GM21526 (cell line): ENCODE results near the gene PMF1.

Experiments used
- ATAC-seq: cut with Tn5 transposase; IDR thresholded peaks from one replicate; pipeline ENCODE4 v1.9.1; 2021; ENCODE audit warnings: moderate library complexity; ENCODE audit not compliant: unreplicated experiment, low FRiP score

The PMF1 gene

DNA sequence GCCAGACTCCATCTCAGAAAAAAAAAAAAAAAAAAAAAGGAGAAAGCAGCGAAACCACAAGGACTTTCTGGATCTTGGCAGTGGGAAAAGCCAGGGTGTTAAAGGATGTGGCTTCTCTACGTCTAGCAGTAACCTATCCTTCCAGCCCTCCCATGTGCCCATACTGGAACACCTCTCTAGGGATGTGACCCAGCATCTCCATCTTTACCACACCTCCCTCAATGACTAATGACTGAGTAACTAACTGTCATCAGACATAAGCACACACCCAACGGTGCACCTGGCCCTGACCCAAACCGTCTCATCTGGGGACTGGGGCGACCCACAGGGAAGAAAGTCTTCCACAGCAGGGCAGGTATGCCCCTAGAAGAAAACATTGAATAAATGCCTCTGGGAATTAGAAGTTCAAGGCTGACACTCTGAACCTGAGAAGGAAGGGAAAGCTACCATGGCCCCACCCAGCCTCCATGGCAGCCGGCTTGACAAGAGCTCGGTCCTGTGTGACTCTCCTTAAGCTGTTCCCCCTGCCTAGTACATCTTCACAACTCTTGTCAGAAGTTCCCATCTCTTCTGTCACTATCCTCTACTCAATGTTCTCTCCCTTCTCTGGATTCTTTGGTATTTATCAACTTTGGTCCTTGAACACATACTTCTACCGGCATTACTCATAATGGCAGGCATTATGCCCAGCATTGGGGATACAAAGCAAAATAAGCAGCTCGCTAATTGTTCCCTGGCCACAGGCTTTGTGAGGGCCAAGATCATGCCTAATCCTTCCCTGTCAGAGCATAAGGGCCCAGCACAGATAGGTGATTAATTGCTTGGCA lies 49.9 kb downstream of the PMF1 start:
- no peak for ATAC-seq

DNA sequence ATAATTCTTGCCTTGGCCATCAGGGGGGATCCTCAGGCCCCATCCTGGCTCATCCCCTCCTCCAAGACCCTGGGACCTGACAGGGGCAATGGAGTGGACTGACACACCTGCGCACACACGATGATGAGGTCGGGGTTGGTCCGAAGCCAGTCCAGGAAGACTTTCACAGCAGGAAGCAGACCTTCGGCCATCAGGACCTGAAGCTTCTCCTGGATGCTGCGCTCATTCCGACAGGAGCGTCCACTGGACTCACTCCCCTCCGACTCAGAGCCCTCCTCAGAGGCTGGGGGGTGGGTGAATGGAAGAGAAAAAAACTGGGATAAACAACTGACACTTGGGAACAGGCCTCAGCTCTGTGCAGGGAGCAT lies 50.5 kb downstream of the PMF1 start:
- ATAC-seq, result no peak

DNA sequence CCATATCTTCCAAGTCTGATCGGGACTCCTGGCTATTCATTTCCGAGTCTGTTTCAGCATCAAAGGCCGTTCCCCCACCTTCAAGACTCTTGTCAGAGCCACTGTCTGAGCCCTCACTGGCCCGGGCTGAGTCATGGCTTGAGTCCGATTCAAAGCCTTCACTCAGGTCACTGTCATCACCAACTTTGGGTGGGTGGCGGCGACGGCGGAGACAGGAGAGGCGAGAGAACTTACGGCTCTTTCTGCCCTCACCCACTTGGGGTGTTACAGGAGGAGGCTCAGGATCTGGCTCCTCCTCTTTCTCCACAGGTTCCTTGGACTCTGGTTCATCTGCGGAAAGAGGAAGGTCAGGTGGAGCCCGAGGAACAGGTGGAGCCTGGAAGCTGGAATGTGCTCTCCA lies 53.2 kb downstream of the PMF1 start:
- no peak for ATAC-seq

DNA sequence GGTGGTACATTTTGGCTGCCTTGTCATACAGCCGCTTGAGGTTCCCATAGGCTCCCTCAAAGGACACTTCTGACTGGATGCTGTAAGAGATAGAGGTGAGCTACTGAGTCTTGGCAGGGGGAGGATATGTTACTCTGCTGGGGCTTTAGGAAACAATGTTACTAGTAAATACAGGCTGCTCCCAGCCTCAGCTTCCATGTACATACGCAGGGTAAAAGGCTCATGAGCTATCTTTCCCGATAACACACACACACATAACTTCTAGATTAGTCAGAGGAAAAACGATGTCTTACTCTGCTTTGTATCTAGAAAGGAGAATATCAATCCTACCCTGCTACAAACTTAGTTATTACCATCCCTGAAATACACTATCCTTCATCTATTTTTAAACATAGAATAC lies 55.5 kb downstream of the PMF1 start:
- no peak for ATAC-seq

DNA sequence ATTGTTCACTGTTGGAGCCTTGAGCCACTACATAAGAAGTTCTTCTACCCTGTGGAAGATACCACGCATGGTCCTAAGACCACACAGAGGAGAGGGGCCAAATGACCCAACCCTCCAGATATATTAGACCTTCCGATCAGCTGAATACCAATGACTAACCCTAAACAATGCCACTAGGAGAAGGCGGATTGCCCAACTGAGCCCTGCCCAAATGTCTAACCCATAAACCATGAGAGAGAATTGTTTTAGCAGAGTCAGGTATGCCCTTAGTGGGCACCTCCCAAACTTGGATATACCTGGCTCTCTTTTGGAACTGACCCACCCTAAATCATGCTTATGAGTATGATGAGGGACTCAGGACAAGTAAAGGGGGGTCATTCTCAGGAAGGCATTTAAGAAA lies 57.5 kb downstream of the PMF1 start:
- no peak for ATAC-seq

DNA sequence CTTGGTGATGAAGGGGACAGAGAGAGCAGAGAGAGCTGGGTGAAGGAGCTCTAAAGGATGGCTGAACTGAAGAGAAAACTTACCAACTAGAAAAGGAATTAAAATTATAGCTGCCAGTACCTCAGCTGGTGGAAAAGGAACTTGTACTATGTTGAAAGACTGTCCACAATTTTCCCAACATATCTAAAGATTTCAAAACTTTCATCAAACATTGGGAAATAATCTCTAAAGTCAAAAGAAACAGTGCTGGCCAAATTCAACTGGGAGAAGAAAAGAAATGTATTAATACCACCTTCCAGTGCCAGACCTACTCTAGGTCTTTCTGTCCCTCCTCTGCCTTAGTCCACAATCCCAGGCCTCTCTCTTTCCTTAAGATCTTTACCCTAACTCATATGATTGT lies 63.7 kb downstream of the PMF1 start:
- no peak for ATAC-seq

DNA sequence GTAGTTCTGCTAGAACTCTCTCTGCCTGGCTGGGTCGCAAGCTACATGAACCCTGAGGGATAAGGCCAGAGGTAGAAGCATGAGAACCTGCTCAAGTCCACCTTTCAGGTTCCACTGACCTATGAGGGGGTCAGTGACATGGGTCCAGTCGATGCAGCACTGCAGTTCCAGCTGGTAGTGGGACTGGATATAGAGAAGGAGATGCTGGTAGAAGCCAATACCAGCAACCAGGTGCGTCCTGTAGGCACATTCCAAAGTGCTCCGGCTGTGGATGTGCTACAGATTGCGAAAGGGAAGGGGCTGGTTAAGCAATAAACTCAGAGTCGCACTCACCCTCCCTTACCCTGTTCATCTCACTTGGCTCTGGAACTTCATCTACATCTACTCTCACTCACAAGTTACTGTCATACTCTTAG lies 64.2 kb downstream of the PMF1 start:
- no peak for ATAC-seq

DNA sequence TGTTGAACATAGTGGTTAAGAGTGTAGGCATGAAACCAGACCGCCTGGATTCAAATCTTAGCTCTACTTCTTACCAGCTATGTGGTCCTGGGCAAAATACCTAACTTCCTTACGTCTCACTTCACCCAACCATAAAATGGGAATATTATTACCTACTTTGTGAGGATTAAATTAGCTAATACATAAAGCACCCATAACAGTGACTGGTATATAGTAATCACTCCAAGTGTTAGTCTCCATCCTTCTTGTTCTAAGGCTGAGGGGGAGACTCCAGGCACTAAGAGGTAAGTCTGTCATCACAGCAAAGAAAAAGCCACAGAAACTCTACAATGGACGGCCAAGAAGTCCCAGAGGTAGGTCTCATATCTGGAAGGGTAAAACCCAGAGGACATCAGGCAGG lies 67.0 kb downstream of the PMF1 start:
- no peak for ATAC-seq

DNA sequence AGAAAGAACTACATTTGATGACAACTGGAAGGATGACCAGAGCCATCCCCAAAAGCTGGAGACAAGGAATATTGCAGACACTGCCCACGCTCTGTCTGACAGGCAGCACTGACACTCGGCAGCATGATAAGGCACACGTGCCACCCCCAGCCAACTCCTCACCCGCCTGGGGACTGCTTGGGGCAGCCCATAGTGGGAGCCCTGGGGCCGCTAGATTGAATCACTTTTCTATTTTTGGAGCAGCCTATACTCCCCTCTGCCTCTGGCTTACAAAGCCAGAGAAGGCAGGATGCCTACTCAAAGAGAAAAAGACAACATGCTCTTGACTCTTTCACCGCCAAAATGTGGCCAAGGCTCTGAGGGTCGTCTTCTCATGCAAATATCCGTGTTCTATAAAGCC lies 68.5 kb downstream of the PMF1 start:
- ATAC-seq, result peak; percentile 35

DNA sequence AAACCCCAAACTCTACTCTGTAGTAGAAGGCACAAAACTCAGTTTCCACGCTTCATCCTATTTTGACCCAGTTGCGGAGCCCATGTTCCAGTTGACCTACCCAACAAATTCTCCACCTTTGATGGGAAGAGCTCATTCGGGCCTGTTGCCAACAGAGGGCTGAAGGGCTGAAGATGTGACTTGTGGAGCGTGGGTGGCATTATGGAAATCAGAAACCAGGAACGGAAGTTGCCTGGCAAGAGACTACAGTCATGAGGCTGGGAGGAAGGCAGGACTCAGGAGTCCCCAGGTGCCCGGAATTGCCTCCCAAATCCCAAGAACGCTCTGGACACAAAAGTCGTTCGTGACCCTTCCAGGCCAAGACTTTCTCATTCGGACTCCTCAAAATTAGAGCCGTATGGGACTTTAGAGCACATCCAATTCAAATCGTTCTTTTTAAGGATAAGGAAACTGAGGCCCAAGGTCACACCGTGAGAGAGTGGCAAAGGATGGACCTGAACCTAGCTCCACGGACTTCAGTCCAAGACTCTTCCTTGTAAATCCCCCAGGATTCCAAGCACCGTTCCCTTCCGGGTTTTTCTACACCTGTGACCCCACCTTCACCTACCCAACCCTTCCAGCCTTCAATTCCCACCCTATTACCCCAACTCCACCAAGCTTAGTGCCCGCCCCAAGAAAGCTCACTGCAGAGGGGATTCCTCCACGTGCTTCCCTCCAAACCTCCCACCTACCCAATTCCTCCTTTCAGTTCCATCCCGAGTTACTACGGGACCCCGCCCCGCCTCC lies 69.1 kb downstream of the PMF1 start:
- ATAC-seq, result no peak

DNA sequence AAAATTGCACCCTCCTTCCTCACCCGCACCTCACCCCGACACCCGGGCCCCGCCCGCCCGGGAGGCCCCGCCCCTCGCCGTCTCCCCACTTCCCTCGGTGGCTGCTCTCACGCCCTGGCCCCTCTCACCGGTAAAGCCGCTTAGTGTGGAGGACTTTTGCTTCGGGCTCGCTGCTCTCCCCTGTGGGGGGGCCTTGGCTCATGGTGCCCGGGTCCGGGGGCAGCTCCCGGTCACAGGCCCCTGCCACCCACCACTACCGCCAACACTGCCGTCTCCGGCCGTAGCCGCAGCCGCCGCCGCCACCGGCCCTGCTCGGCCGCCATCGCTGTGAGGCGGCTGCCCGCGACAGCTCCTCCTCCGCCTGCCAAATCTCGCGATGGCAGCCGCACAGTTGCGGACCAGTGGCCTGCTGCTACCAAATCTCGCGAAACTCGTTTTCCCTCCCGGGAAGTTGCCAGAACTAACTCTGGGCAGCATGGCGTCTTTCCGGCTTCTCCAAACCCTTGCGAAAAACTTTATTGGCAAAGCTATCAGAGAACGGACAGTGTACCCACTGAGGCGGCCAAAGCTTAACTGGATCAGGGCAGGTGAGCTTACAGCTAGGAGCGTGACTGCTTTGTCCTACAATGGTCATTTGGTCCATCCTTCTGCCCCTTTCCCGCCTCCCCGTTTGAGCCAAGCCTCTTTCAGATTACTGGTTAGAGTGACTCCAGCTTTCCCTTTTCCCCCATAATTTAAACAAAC lies 69.8 kb downstream of the PMF1 start, which contains the start of gene SMG5:
TSS of gene SMG5 (minus strand) at position 347 of the 744 bp plus-strand sequence. CDS start at position 202, 145 bp downstream.
- peak; percentile 72 for ATAC-seq

DNA sequence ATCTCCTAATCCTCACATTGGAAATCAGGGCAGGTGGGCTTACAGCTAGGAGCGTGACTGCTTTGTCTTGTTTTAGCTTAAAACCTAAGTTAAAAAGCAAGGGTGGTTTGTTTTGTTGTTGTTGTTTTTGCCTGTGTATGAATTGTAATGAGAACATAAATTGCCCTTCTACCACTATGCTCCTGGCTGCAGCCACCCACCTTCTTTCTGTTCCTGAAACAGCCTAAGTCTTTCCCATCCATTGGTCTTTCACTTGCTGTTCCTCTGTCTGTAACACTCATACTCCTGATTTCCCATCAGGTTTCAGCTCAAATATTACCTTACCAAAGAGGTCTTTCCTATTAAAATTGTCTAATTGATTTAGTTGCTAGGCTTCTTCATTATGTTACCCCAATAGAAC lies 70.7 kb downstream of the PMF1 start:
- ATAC-seq, result no peak

DNA sequence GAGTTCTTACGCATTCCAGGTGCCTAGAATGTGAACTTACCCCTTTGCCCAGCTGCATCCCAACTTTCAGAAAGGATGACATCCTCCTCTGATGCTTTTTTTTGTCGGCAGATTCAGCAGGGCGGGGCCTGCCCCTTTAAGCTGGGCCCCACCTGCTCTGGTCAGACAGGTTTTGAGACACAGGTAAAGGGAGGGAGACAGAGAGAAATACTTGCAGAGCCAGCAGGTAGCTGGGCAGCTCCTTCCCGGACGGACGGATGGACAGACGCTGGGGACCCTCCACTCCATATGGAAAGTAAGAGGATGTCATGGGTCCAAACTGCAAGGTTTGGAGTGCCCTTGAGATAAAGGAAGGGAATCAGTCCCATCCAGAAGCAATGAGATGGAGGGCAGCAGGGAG lies 71.3 kb downstream of the PMF1 start, which contains the start of gene TMEM79:
TSS of gene TMEM79 (plus strand) at position 214 of the 400 bp plus-strand sequence. CDS start 902 bp downstream, outside the sequence.
- no peak for ATAC-seq

DNA sequence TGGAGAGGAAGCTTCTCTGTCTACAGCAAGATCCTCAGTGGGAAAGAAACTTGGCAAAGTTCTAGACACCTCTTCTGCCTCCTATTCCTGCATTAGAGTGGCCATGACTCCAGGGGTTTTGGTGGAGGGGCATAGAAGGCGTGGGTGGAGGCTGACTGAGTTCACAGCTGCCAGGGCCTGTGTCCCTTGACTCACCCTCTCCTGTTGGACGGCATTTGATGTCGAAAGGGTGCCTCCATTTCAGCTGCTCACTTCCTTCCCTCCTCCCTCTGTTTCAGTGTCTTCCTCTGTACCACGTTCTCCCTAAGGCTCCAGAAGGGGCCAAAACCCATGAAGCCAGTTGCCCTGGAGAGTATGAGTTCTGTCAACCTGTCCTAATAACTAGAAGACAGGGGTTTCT lies 72.0 kb downstream of the PMF1 start:
- no peak for ATAC-seq

DNA sequence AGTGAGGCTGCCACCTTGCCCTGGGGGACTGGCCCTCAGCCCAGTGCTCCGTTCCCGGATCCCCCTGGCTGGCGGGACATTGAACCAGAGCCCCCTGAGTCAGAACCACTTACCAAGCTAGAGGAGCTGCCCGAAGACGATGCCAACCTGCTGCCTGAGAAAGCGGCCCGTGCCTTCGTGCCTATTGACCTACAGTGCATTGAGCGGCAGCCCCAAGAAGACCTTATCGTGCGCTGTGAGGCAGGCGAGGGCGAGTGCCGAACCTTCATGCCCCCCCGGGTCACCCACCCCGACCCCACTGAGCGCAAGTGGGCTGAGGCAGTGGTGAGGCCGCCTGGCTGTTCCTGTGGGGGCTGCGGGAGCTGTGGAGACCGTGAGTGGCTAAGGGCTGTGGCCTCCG lies 72.6 kb downstream of the PMF1 start:
- ATAC-seq, result no peak

DNA sequence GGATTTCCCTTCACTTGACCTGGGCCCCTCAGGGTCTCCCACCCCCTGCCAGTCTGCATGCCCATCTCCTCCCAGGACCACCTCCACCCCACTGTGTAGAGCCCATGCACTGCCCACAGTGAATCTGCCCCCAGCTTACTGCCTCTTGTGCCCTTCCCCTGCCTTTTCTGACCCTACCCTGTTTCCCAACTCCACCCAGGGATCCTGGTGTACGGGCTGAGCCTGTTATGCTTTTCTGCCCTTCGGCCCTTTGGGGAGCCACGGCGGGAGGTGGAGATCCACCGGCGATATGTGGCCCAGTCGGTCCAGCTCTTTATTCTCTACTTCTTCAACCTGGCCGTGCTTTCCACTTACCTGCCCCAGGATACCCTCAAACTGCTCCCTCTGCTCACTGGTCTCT lies 73.3 kb downstream of the PMF1 start:
- ATAC-seq, result no peak
